ENCODE results near the gene CSDE1. TPM values are rescaled to one million over a fixed set of nuclear protein-coding genes. Genes with fewer than 3 reads are reported as not detected.

Gene CSDE1
- total RNA-seq, 1 donor from 2014 or later = 290 TPM

GRCh38 chr1:114671011-114671938 lies 86.5 kb downstream of the CSDE1 start:
- intact Hi-C loops (cut with DNase I) = loop anchor here (5.0 to 10.0 kb wide), 3 partner anchors 159 to 414 kb away; partner anchors contain the start of genes TRIM33 and TSPAN2
- peak in 2 of 3 experiments; percentile 5 to 17 for TF ChIP-seq CTCF (IDR thresholded peaks at IDR 0.05)
- no peak for DNase-seq (ENCODE audit: low spot score in 2 of 2)
- Histone ChIP-seq H3K36me3 (no peaks in the 10 kb centered on the region), H3K4me1 (no peaks in the 10 kb centered on the region), H3K4me3 (peak overlapping the region in 1 of 2 donors; percentile 94), H3K9me3 (no peaks in the 10 kb centered on the region), H3K27ac (no peak overlapping the region), H3K27me3 (no peaks in the 10 kb centered on the region)

- intact Hi-C loops (cut with DNase I) = loop anchor here (1.0 to 10.0 kb wide), 6 partner anchors 46 to 414 kb away; partner anchors contain the start of genes BCAS2, CSDE1, NRAS and TRIM33
- Histone ChIP-seq H3K27ac (peak overlapping the region; percentile 54 to 82), H3K36me3 (no peaks in the 10 kb centered on the region), H3K27me3 (no peaks in the 10 kb centered on the region), H3K4me3 (peak overlapping the region; percentile 77 to 94), H3K4me1 (no peaks in the 10 kb centered on the region), H3K9me3 (no peaks in the 10 kb centered on the region)
- DNase-seq (ENCODE audit: low spot score in 2 of 2) = peak; percentile 74 to 96
- peak in 2 of 3 experiments; percentile 20 to 37 for TF ChIP-seq CTCF (IDR thresholded peaks at IDR 0.05)
Observed at GRCh38 chr1:114670083-114671010, 87.4 kb downstream of the CSDE1 start.

- intact Hi-C loops (cut with DNase I) = loop anchor here (1.0 to 10.0 kb wide), 8 partner anchors 47 to 1282 kb away; partner anchors contain the start of genes BCAS2, CSDE1, NRAS and TRIM33
- H3K36me3 ChIP-seq = no peaks in the 10 kb centered on the region
- no peaks in the 10 kb centered on the region for H3K27me3 ChIP-seq
- DNase-seq (ENCODE audit: low spot score in 2 of 2) = no peak
- peak within 1 kb of the TSS; percentile 77 to 94 for H3K4me3 ChIP-seq
- no peak for TF ChIP-seq CTCF (IDR thresholded peaks at IDR 0.05)
- H3K9me3 ChIP-seq = no peaks in the 10 kb centered on the region
- no peaks in the 10 kb centered on the region for H3K4me1 ChIP-seq
- peak within 1 kb of the TSS; percentile 68 to 82 for H3K27ac ChIP-seq
Observed at GRCh38 chr1:114669562-114670082, 88.2 kb downstream of the CSDE1 start, which contains the start of gene DENND2C. DENND2C (minus strand) TSS chr1:114670049; CDS start chr1:114625984, 44,065 bp downstream.

GRCh38 chr1:114668784-114669561 lies 88.8 kb downstream of the CSDE1 start:
- Histone ChIP-seq H3K4me1 (no peaks in the 10 kb centered on the region), H3K36me3 (no peaks in the 10 kb centered on the region), H3K27ac (peak overlapping the region; percentile 68 to 82), H3K9me3 (no peaks in the 10 kb centered on the region), H3K27me3 (no peaks in the 10 kb centered on the region), H3K4me3 (peak overlapping the region; percentile 77 to 94)
- intact Hi-C loops (cut with DNase I) = loop anchor here (5.0 kb wide), 2 partner anchors 687 to 1282 kb away; no protein-coding TSS in a partner anchor
- no peak for TF ChIP-seq CTCF (IDR thresholded peaks at IDR 0.05)
- DNase-seq (ENCODE audit: low spot score in 2 of 2) = no peak
